ENCODE measurements around the gene RBFOX2.

Gene RBFOX2

DNA sequence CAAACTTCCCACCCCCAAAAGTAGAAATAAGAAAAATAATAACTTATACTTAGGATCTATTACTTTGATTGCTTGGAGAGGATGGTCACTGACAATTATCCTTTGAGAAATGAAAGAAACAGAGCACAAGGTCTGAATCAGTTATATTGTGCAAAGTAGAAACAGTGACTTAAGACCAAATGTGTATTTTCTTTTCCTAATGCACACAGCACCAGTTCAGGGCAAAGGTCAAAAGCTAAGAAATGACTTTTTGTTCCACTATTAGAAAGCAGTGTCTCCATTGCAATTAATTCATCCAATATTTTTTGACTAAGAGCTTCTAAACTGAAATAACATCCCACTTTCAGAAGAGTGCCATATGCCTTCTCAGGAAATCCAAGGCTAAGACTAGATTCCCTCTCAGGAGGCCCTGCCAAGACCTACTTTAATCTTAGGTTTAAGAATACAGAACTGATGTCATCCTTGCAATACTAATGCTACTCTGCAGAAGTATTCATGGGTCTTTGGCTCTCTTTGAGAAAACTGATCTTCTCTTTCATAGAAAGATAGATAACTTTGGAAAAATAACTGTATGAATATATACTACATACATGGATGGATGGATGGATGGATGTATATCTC lies 164.0 kb downstream of the RBFOX2 start:
- no peak for DNase-seq (ENCODE audit: low read depth in 2 of 2)

DNA sequence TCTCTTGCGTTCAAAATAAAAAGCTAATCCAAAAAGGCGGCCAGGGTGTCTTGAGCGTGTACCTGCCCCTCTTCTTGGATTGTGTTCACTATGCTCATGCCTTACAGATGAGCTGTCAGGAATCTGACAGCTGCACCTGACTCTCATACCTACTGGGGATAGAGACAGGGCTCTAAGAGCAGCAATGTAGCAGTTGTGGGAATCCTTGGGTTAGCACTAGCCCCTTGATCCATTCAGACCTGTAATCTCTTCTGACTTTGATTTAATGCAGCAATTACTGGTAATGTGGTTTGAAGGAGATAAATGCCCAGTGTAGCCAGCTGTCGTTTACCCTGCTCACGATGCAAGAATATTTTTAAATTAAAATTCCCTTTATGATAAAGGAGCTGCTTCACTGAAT lies 165.2 kb downstream of the RBFOX2 start:
- DNase-seq (ENCODE audit: low read depth in 2 of 2) = no peak

DNA sequence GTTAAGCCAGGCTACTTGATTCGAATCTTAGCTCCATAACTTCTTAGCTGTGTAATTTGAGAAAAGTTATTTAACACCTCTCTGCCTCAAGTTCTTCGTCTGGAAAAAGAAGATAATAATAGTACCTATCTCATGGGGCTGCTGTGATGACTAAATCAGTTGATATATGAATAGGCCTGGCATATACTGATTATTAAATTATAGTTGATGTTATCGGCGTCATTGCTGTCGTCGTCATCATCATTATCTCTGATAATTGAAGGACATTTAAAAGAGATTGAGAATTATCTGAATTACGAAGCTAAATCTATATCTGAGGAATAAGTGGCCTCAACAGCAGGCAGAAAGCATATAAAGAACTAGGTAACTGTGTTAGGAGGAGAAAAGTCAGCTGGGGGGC lies 165.9 kb downstream of the RBFOX2 start:
- no peak for DNase-seq (ENCODE audit: low read depth in 2 of 2)

DNA sequence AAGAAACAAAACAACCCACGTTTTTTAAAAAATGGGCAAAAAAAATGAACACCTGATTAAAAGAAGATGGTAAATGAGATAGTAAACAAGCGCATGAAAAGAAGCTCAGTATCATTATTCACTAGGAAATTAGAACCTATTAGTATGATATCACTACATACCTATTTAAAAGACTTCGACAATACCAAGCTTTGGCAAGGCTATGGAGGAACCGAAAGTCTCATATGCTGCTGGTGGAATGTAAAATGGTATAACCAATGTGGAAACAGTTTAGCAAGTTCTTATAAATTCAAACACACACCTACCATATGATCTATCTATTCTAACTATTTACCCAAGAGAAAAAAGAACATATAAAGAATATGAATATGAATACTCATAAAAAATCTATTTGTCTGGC lies 167.2 kb downstream of the RBFOX2 start:
- DNase-seq (ENCODE audit: low read depth in 2 of 2) = no peak

DNA sequence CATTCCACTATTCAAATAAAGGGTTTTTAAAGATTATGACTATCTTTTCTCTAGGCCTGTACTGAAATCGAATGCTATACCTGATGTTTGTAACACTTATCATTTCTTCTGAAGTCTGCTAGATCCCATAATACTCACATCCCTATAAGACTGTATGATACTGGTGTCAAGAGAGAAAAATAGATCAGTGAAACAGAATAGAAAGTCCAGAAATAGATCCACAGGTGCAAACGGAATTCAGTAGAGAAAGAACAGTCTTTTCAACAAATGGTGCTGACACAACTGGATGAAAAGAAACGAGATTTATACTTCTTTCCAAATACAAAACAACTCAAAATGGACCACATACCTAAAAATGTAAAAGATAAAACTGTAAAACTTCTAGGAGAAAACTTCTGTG lies 167.8 kb downstream of the RBFOX2 start:
- no peak for DNase-seq (ENCODE audit: low read depth in 2 of 2)

DNA sequence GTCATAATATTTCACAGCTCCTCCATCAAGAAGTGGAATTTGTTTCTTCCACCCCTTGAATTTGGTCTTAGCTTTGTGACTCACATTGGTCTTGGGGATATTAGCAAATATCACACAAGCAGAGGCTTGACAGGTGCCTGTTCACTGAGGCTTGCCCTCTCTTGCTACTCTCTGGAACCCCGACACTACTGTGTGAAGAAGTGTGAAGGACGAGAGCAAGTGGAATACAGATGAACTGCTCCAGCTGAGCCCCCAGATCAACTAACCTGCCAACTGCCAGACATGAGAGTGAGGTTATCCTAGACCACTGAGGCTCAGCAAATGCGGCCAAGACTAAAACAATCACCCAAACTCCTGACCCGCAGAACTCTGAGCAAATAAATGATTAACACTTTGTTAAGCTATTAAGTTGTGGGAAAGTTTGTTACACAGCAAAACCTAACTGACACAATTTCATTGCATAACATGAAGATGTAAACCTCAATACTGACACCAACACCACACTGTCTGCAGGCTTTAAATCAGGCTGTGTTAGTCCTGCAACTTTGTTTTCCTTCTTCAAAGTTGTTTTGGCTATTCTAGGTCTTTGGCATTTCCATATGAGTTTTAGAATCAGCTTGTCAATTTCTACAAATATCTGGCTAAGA lies 168.4 kb downstream of the RBFOX2 start:
- no peak for DNase-seq (ENCODE audit: low read depth in 2 of 2)

DNA sequence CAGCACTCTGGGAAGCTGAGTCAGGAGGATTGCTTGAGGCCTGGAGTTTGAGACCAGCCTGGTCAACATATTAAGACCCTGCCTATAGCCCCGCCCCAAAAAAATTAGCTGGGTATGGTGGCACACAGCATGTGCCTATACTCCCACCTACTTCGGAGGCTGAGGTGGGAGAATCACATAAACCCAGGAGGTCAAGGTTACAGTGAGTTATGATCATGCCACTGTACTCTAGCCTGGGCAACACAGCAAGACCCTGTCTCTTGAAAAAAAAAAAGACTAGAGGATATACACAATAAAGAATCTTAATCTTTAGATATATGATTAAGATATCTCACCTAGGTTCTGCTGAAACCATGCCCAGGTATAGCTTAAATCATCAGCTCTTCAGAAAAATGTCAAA lies 174.3 kb downstream of the RBFOX2 start:
- no peak for DNase-seq (ENCODE audit: low read depth in 2 of 2)

DNA sequence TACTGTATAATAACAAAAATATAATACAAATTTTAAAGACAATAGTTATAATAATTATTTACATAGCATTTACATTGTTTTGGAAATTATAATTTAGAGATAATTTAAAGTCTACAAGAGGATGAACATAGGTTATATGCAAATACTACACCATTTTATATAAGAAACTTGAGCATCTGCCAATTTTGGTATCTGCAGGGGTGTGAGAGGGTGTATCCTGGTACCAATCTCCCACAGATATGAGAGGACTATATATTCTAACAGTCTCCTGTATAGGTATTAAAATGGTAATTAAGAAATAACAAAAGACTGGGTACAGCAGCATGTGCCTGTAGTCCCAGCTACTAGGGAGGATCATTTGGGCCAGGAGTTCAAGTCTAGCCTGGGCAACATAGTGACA lies 176.5 kb downstream of the RBFOX2 start:
- no peak for DNase-seq (ENCODE audit: low read depth in 2 of 2)

DNA sequence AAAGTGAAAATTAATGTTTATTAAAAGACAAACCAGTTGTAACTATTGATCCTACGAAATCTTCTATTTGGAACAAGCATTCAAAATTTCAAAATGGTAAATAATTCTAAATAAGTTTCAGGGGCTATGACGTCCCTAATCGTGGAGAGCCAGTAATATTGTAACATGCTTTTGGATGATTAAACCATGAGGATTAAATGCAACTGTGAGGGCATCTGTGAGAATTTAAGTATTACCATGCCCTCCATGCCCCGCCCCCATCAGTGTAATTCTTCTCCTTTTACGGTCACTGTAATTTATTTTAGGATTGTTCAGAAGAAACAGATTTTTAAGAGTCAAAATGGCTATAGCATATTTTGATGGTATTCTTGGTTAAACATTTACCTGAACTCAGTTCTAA lies 177.8 kb downstream of the RBFOX2 start:
- no peak for DNase-seq (ENCODE audit: low read depth in 2 of 2)

DNA sequence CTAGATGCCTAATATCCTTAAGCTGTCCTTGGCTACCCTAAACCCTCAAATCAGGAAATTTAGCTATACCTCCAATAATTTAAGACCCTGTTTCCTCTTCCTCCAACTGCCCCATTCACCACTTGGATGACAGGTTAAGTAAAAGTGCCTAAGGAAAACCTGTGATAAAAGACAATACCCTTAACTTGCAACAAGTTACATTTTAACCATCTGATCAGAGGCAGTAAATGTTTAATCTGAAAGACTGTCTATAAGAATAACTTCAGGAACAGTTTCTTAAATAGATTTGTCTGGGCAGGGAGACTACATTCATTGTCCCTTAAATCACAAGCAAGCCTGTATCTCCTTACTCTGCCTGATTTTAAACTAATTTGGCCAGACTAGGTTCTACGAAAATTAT lies 181.8 kb downstream of the RBFOX2 start:
- DNase-seq (ENCODE audit: low read depth in 2 of 2) = no peak

DNA sequence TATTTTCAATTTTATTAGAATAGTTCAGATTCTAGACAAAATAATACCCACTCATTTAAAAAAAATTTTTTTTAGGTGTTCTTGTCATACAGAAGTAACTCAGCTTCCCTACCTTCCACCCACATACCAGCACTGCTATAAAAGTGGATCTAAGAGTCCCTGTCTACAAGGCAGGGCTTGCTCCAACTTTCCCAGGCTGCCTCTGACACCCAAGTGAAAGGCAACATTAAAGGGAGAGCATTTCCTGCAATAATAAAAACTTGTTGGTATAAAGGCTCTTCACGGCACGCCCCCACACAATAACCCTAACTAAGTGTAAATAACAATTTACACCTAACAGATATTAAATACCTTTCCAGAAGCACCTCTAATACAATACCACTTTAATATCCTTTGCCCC lies 183.7 kb downstream of the RBFOX2 start:
- no peak for DNase-seq (ENCODE audit: low read depth in 2 of 2)

DNA sequence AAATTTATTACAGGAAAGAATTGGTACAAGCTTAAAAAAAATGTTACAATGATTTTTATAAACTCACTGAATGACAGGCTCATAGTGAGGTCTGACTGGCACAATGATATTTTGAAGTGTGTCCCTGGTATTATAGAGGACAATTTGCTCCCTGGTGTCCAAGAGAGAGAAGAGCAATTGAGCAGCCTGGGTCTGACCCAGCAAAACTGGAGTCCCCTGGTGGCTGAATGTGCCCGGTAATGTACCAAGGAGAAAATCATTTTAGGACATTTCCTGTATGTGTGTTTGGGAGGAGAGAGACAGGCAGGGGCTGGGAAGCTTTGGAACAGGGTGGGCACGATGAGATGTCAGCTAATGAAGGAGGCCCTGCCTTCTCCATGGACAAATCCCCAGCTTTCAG lies 185.7 kb downstream of the RBFOX2 start:
- DNase-seq (ENCODE audit: low read depth in 2 of 2) = no peak

DNA sequence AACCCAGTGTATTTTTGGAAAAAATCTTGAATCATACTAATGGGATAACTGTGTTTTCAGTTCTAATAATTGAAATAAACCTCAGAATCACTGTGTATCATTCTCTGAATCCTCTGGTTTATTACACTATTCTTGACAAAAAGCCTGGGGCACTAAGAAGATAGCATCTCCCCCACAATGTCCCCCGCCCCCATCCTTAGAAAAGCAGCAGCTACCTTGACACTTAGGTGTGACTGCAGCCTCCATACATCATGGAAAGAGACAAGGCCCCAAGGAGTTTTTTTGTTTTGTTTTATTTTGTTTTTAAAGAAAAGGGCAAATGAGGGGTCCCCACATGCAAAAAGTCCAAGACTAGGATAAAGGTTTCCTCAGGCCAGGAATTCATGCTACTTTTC lies 186.1 kb downstream of the RBFOX2 start:
- no peak for DNase-seq (ENCODE audit: low read depth in 2 of 2)

DNA sequence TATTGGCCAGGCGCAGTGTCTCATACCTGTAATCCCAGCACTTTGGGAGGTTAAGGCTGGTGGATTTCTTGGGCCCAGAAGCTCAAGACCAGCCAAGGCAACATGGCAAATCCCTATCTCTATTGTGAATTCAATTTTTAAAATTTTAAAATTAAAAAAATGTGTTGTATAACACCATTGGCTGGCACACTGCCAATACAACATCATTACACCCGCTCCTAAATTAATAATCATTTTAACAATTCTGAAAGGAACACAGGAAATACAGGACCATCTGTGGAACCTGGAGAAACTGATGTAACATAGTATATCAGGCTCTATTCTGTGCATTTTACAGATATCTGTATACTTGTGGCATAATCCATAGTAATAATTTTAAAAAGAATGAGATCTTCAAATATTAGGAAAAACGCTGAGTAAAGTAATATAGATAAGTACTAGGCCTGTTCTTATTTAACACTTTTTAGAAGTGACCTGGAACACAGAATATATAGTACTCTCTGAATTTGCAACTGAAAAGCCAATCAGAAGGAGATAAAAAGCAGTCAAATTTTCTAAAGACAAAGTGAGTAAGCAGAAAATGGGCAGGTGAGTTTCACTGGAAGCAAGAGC lies 186.6 kb downstream of the RBFOX2 start:
- no peak for DNase-seq (ENCODE audit: low read depth in 2 of 2)

DNA sequence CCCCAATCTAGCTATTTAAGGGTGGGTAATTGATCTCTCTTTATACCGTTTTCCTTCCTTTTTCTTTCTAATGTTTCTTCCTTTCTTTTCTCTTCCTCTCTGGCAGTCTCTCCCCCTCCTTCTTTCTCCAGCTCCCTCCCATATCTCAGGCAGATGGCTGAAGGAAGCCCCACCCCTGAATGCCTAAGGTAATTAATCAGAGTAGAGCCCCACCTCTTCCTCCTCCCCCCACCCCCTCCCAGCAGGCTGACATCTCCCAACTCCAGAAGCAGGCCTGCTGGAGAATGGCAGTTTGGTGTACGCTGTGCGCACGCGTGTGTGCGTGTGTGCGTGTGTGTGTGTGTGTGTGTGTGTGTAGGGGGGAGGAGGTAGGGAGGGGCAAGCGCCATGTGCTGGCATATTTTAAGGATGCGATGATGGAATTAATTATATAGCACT lies 188.3 kb downstream of the RBFOX2 start:
- DNase-seq (ENCODE audit: low read depth in 2 of 2) = no peak

DNA sequence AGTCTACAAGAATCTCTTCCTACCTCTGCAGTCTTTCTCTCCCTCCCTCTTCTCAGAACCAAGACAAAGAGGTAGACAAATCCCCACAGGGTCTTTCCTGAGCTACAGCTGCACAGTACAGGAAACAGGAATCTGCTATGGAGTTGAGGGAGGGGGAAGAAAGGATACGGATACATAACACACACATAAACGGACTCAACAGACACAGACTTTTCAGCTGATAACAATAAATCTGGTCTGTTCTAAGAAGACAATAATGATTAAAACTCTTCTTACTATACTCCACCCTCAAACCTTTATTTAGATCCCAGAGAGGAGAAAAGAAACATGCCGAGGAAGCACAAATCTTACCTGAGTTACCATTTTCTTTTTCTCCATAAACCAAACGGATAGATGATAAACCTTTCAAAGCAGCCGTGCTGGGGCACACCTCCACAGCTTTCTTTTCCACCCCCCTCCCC lies 188.8 kb downstream of the RBFOX2 start:
- DNase-seq (ENCODE audit: low read depth in 2 of 2) = no peak

DNA sequence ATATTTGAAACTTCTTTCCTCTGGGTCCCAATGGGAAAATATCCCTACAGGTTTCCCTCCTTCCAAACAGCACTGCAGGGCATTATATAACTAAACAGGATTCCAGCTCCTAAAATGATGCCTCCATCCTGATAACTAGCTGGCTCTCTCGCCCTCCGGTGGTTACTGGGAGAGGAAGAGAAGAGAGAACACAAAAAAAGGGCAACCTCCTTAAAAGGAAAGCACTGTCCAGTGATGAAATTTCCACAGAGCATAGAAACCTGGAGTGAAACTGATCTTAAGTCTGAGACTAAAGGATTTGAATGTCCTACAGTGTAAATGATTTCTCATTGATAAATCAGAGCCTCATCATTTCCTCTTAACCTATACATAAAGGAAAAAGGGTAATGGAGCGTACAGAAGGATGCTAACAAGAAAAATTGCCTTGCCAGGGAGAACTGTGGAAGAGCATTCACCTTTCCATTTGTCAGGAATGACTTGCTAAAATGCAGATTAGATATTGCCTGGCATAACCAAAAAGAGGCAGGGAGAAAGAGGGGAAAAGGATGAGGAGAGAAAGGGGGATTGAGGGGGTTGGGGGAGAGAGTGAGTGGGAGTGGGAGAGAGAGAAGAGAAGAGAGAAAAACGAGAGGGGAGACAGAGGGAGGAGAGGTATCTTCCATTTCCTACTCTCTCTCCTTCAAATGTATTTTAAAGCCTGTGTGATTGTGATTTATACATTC lies 189.6 kb downstream of the RBFOX2 start:
- no peak for DNase-seq (ENCODE audit: low read depth in 2 of 2)

DNA sequence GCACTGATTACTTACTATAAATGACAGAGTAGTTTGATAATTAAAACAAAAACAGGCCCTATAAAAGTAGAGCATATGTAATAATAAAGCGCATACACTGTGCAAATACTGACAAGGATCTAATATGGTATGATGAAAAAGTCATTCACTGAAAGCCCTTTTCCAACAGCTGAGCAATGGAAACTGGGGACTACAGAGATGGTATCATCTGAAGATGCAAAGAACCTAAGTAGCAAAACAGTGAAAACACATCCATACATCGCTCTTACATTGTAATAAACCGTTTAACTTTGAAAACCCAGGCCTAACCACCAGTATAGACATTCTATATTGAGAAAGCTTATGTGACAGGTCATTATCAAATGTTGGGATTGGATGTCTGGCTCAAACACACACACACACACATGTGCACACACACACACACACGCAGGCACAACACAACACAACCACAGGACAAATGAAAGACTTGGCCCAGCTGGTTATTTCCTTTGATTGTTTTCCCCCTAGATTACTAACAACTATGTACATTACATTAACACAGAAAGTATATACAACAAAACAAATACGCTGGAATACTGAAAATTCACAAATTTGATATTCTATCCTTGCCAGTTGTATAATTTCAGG lies 191.4 kb downstream of the RBFOX2 start:
- DNase-seq (ENCODE audit: low read depth in 2 of 2) = no peak

DNA sequence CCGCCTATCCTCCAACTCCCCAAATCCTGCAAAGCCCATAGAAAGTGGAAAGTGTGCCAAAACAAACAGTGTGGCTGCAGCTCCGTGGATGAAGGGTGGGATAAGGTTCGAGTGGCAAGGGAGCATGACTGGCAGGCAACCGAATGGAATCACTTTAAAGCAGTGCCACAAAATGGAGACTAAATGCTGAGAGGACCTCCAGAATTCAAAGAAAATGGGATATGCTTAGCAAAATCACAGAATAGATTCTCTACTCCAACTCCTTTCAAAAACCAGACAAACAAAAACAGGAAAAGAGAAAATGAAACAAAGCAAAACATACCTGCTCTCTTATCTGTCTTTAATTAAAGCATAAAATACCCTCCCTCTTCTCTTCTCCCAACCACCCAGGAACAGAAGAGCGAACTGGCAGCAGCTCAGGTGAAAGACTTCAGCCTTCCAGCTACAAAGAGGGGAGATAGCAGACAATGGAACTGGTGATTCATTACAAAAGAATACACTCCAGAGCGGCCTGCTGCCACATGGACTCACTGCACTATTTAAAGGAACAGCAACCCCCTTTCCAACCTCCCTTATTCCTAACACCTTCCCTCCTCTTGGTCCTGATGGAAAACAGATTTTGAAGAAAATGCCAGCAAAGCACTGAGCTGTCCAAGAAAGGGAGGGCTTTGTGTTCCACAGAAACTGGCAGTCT lies 192.5 kb downstream of the RBFOX2 start:
- no peak for DNase-seq (ENCODE audit: low read depth in 2 of 2)

DNA sequence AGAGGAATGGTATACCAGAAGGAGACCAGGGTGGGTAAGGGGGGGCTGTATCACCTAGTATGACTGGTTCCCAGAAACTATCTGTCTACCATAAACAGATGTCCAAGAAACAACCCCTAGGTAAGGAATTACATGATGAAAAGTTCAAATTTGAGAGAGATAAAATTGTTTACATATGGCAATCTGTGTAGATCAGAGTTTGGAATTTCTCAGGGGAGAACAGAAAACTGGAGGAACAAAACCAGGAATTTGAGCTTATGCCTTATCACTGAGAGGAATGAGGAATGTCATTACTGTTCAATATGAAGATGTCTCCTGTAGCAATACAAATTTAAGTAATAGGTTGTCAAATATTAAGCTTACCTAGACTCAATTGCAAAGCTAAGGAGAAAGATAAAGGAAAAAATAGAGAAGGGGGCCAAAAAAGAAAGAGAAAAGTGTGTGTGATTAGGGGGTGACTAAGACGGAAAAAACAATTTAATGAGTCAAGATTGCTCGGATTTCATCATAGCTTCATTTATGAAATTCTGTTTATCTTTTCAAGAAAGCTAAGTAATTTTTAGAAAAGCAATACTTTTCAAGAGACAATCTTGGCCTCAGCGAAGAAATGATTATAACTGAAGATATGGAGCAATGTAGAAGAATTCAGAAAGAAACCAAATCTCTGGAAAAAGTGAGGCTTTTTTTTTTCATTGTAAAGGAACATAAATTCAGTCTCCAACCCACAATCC lies 193.2 kb downstream of the RBFOX2 start:
- DNase-seq (ENCODE audit: low read depth in 2 of 2) = no peak

DNA sequence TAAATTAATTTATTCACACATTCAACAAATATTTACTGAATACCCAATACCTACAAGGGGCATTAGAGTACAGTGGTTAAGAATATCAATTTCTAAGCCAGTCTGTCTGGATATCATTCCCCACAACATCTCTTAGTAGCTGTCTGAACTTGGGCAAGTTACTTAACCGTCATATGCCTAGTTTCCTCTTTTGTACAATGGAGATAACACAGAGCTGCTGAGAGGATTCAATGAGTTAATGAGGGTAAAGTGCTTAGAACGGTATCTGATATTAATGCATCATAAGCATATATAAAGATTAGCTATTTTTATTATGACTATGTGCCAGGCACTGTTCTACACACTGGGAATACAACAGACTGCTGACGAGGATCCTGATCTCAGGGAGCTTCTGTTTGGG lies 194.6 kb downstream of the RBFOX2 start:
- DNase-seq (ENCODE audit: low read depth in 2 of 2) = no peak
